Thyroid gland (tissue), 4 donors: ENCODE data around the gene CRIM1. TPM values are rescaled to one million over a fixed set of nuclear protein-coding genes. Genes with fewer than 3 reads are reported as not detected.

Experiments
- DNase-seq, 2 donors: peaks; one replicate each; pipeline ENCODE4 v3.0.0-alpha.2; 2019
- H3K27ac ChIP-seq, 3 donors: fragments of 200-600 bp; sonication (generic); 1 replicate in 2 of 3; 2 replicates in 1 of 3; pipeline ENCODE4 v1.5.1; 2016 to 2019; ENCODE audit warnings: mild to moderate bottlenecking in 1 of 3, moderate library complexity in 1 of 3
- H3K27me3 ChIP-seq: fragments of 200-600 bp; sonication (generic); one replicate; pipeline ENCODE4 v1.5.1; 2019
- H3K36me3 ChIP-seq, 2 donors: fragments of 200-600 bp; sonication (generic); one replicate each; pipeline ENCODE4 v1.5.1; 2016 to 2019
- H3K4me1 ChIP-seq, 2 donors: fragments of 200-600 bp; sonication (generic); one replicate each; pipeline ENCODE4 v1.5.1; 2017 to 2019
- H3K4me3 ChIP-seq, 3 donors: fragments of 200-600 bp; sonication (generic); replicated peaks in 1 of 3; 1 replicate in 2 of 3; 2 replicates in 1 of 3; pipeline ENCODE4 v1.5.1; 2016; ENCODE audit warnings: mild to moderate bottlenecking in 1 of 3
- H3K9me3 ChIP-seq: fragments of 200-600 bp; sonication (generic); one replicate; pipeline ENCODE4 v1.5.1; 2017
- CTCF ChIP-seq, 6 experiments: fragments of 200-600 bp in 3 of 6; fragments of 450-650 bp in 3 of 6; sonication (generic) in 3 of 6; IDR thresholded peaks; one replicate each; pipeline ENCODE4 v1.5.1; 2016 to 2019; ENCODE audit warnings: antibody characterized with exemption in 6 of 6, mild to moderate bottlenecking in 2 of 6, inconsistent platforms in 1 of 6, moderate library complexity in 1 of 6
- POLR2A ChIP-seq, 2 donors: fragments of 450-650 bp; IDR thresholded peaks; one replicate each; pipeline ENCODE4 v1.6.1; 2017; ENCODE audit warnings: antibody characterized with exemption in 2 of 2, mild to moderate bottlenecking in 2 of 2, moderate library complexity in 1 of 2
- WGBS, 2 donors: methylation state at CpG; one replicate each; pipeline ENCODE4 v1.1.5; 2017; 5-methylcytosine and 5-hydroxymethylcytosine counted together
- intact Hi-C: fragments of 100-400 bp; cut with DNase I; formaldehyde crosslinking; loops from one replicate; pipeline ENCODE4 v1.15.1; 2023
- total RNA-seq, 4 donors: library from RNA; depleted of rRNA; stranded (reverse); fragments of >200 nt; gene quantifications; one replicate each; pipeline ENCODE4 v1.2.3, GENCODE V29; 2016

CRIM1 gene
- total RNA-seq, 4 donors from 2014 or later: 49.5 to 104 (median 71.5) TPM

- intact Hi-C loops: no loop called here
Observed at GRCh38 chr2:36432479-36432878, 76.9 kb downstream of the CRIM1 start.

GRCh38 chr2:36433311-36434217 lies 78.0 kb downstream of the CRIM1 start:
- H3K4me1 ChIP-seq: peaks cover 15 to 32% of the 10 kb centered on the region in 2 donors
- intact Hi-C loops: no loop called here
- 76 to 78% methylated on average over 11 of the region's 11 CpGs for WGBS, 2 donors
- peak overlapping the region in 1 of 3 donors; percentile 44 for H3K27ac ChIP-seq
- no peaks in the 10 kb centered on the region for H3K9me3 ChIP-seq
- TF ChIP-seq POLR2A (IDR thresholded peaks at IDR 0.05): no peak
- no peak for TF ChIP-seq CTCF (IDR thresholded peaks at IDR 0.05)
- H3K27me3 ChIP-seq: no peaks in the 10 kb centered on the region
- H3K36me3 ChIP-seq: no peaks in the 10 kb centered on the region
- no peak for DNase-seq
- no peak overlapping the region for H3K4me3 ChIP-seq

More at GRCh38 chr2:36432479-36432878, 76.9 kb downstream of the CRIM1 start:
- H3K4me1 ChIP-seq: peaks cover 10 to 29% of the 10 kb centered on the region in 2 donors
- DNase-seq: no peak
- no peak overlapping the region for H3K4me3 ChIP-seq
- H3K36me3 ChIP-seq: no peaks in the 10 kb centered on the region
- WGBS, 2 donors: 72 to 82% methylated on average over 3 of the region's 3 CpGs
- TF ChIP-seq CTCF (IDR thresholded peaks at IDR 0.05): no peak
- TF ChIP-seq POLR2A (IDR thresholded peaks at IDR 0.05): no peak
- peak overlapping the region in 1 of 3 donors; percentile 44 for H3K27ac ChIP-seq
- no peaks in the 10 kb centered on the region for H3K9me3 ChIP-seq
- no peaks in the 10 kb centered on the region for H3K27me3 ChIP-seq

- peaks cover 5 to 12% of the 10 kb centered on the region in 2 donors for H3K36me3 ChIP-seq
- no peak overlapping the region for H3K27ac ChIP-seq
- intact Hi-C loops: no loop called here
- WGBS, 2 donors: 64 to 82% methylated on average over 3 of the region's 3 CpGs
- H3K27me3 ChIP-seq: no peaks in the 10 kb centered on the region
- H3K4me1 ChIP-seq: peaks cover 5 to 7% of the 10 kb centered on the region in 2 donors
- no peak for DNase-seq
- TF ChIP-seq CTCF (IDR thresholded peaks at IDR 0.05) (no peak), POLR2A (IDR thresholded peaks at IDR 0.05) (no peak)
- H3K9me3 ChIP-seq: no peaks in the 10 kb centered on the region
- no peak overlapping the region for H3K4me3 ChIP-seq
Observed at GRCh38 chr2:36438449-36438977, 82.9 kb downstream of the CRIM1 start.

GRCh38 chr2:36439084-36439483 lies 83.5 kb downstream of the CRIM1 start:
- intact Hi-C loops: no loop called here
- no peak overlapping the region for H3K27ac ChIP-seq
- H3K36me3 ChIP-seq: peaks cover 5 to 13% of the 10 kb centered on the region in 2 donors
- H3K4me3 ChIP-seq: no peak overlapping the region
- no peaks in the 10 kb centered on the region for H3K9me3 ChIP-seq
- TF ChIP-seq POLR2A (IDR thresholded peaks at IDR 0.05) (no peak), CTCF (IDR thresholded peaks at IDR 0.05) (no peak)
- 77 to 85% methylated on average over 4 of the region's 4 CpGs for WGBS, 2 donors
- DNase-seq: no peak
- no peaks in the 10 kb centered on the region for H3K27me3 ChIP-seq
- H3K4me1 ChIP-seq: peaks cover 3 to 5% of the 10 kb centered on the region in 2 donors
